ENCODE results near the gene RAG2.

The RAG2 gene

GRCh38 chr11:36598051-36598450, at the start of gene RAG2:
Gene RAG2 (minus strand): TSS chr11:36598236. CDS start chr11:36594168, 4,068 bp downstream.
- DNase-seq (ENCODE audit: low spot score): no peak

- DNase-seq (ENCODE audit: low spot score): no peak
These were observed 40.5 kb upstream of the RAG2 start for GRCh38 chr11:36638556-36638955.

- DNase-seq (ENCODE audit: low spot score): no peak
These were observed 37.2 kb upstream of the RAG2 start for GRCh38 chr11:36635066-36635862.

- DNase-seq (ENCODE audit: low spot score): no peak
These were observed 33.7 kb upstream of the RAG2 start for GRCh38 chr11:36631774-36632173.

GRCh38 chr11:36628765-36629244, 30.8 kb upstream of the RAG2 start:
- no peak for DNase-seq (ENCODE audit: low spot score)

- no peak for DNase-seq (ENCODE audit: low spot score)
These were observed 30.1 kb upstream of the RAG2 start for GRCh38 chr11:36628141-36628540.

GRCh38 chr11:36627471-36627870, 29.4 kb upstream of the RAG2 start:
- DNase-seq (ENCODE audit: low spot score): no peak

GRCh38 chr11:36627006-36627405, 29.0 kb upstream of the RAG2 start:
- DNase-seq (ENCODE audit: low spot score): no peak

- no peak for DNase-seq (ENCODE audit: low spot score)
These were observed 25.5 kb upstream of the RAG2 start for GRCh38 chr11:36623494-36623893.

- DNase-seq (ENCODE audit: low spot score): peak; percentile 44
These were observed 24.5 kb upstream of the RAG2 start for GRCh38 chr11:36622431-36623136.

- no peak for DNase-seq (ENCODE audit: low spot score)
These were observed 22.2 kb upstream of the RAG2 start for GRCh38 chr11:36620246-36620645.

GRCh38 chr11:36619502-36619901, 21.5 kb upstream of the RAG2 start:
- DNase-seq (ENCODE audit: low spot score): no peak

GRCh38 chr11:36618363-36619047, 20.5 kb upstream of the RAG2 start:
- no peak for DNase-seq (ENCODE audit: low spot score)

GRCh38 chr11:36617543-36618362, 19.7 kb upstream of the RAG2 start:
- no peak for DNase-seq (ENCODE audit: low spot score)

- DNase-seq (ENCODE audit: low spot score): no peak
These were observed 17.8 kb upstream of the RAG2 start for GRCh38 chr11:36615826-36616225.

- DNase-seq (ENCODE audit: low spot score): no peak
These were observed 11.3 kb upstream of the RAG2 start for GRCh38 chr11:36609383-36609782.

- no peak for DNase-seq (ENCODE audit: low spot score)
These were observed 10.6 kb upstream of the RAG2 start for GRCh38 chr11:36608491-36609199.

- no peak for DNase-seq (ENCODE audit: low spot score)
These were observed 7.5 kb upstream of the RAG2 start for GRCh38 chr11:36605221-36606216.

- no peak for DNase-seq (ENCODE audit: low spot score)
These were observed 4.1 kb upstream of the RAG2 start for GRCh38 chr11:36602135-36602534.

- no peak for DNase-seq (ENCODE audit: low spot score)
These were observed 3.1 kb upstream of the RAG2 start for GRCh38 chr11:36601155-36601554.
